Esophagus muscularis mucosa (tissue), 3 donors: ENCODE measurements around the gene C16orf87.

ENCODE experiments used
- POLR2A ChIP-seq: fragments of 450-650 bp; IDR thresholded peaks from one replicate; pipeline ENCODE4 v1.6.1; 2017; ENCODE audit warnings: antibody characterized with exemption, moderate library complexity, mild to moderate bottlenecking, low read depth
- TF ChIP-seq, protein P1 (sequence below), 3 experiments: fragments of 200-600 bp in 2 of 3; fragments of 450-650 bp in 1 of 3; sonication (generic) in 2 of 3; IDR thresholded peaks; one replicate each; pipeline ENCODE4 v1.5.1; 2017 to 2019; ENCODE audit warnings: antibody characterized with exemption in 3 of 3, mild to moderate bottlenecking in 2 of 3, moderate library complexity in 1 of 3

DNA sequence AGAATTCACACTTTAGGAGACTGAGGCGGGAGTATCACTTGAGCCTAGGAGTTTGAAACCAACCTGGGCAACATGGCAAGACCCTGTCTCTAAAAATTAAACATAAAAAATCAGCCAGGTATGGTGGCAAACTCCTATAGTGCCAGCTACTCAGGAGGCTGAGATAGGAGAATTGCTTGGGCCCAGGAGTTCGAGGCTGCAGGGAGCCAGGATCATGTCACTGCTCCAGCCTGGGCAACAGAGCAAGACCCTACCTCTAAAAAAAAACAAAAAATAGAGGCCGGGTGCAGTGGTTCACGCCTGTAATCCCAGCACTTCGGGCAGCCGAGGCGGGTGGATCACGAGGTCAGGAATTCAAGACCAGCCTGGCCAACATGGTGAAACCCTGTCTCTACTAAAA, 44.3 kb upstream of the C16orf87 start:
- TF ChIP-seq, protein P1, sequence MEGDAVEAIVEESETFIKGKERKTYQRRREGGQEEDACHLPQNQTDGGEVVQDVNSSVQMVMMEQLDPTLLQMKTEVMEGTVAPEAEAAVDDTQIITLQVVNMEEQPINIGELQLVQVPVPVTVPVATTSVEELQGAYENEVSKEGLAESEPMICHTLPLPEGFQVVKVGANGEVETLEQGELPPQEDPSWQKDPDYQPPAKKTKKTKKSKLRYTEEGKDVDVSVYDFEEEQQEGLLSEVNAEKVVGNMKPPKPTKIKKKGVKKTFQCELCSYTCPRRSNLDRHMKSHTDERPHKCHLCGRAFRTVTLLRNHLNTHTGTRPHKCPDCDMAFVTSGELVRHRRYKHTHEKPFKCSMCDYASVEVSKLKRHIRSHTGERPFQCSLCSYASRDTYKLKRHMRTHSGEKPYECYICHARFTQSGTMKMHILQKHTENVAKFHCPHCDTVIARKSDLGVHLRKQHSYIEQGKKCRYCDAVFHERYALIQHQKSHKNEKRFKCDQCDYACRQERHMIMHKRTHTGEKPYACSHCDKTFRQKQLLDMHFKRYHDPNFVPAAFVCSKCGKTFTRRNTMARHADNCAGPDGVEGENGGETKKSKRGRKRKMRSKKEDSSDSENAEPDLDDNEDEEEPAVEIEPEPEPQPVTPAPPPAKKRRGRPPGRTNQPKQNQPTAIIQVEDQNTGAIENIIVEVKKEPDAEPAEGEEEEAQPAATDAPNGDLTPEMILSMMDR (IDR thresholded peaks at IDR 0.05) = no peak
- TF ChIP-seq POLR2A = no peak
